HepG2 (cell line): ENCODE measurements around the gene RAB43. TPM values are rescaled to one million over a fixed set of nuclear protein-coding genes. Genes with fewer than 3 reads are reported as not detected.
A peak's percentile ranks its signal among the peaks of the same experiment; 100 is the strongest.

Experiments used
- FOXP1 ChIP-seq, 2 experiments: fragments of 450-650 bp in 1 of 2; IDR thresholded peaks; 2 replicates each; pipeline ENCODE4 v1.6.1; 2017 to 2018; ENCODE audit warnings: antibody characterized with exemption in 1 of 2
- GABPA ChIP-seq, 2 experiments: IDR thresholded peaks; 2 replicates each; pipeline ENCODE4 v1.6.1; 2011 to 2016; ENCODE audit warnings: low read depth in 2 of 2, low read length in 1 of 2, missing biosample characterization in 1 of 2, missing genetic modification characterization in 1 of 2
- GATAD2A ChIP-seq: IDR thresholded peaks from 2 replicates; pipeline ENCODE4 v1.6.1; 2016
- MED8 ChIP-seq: sonication (generic); formaldehyde crosslinking; IDR thresholded peaks from 2 replicates; pipeline ENCODE4 v1.8.1; 2023; ENCODE audit warnings: mild to moderate bottlenecking, missing genetic modification reagents; ENCODE audit not compliant: insufficient replicate concordance
- MTA1 ChIP-seq: sonication (generic); formaldehyde crosslinking; IDR thresholded peaks from 2 replicates; pipeline ENCODE4 v1.4.0; 2020; ENCODE audit warnings: missing genetic modification reagents, mild to moderate bottlenecking, borderline replicate concordance
- NFKB2 ChIP-seq: sonication (generic); formaldehyde crosslinking; IDR thresholded peaks from 2 replicates; pipeline ENCODE4 v1.4.0; 2020; ENCODE audit warnings: missing genetic modification reagents, borderline replicate concordance
- POLR2A ChIP-seq, 2 experiments: IDR thresholded peaks; 2 replicates each; pipeline ENCODE4 v1.6.1; 2011; ENCODE audit warnings: low read depth in 2 of 2, low read length in 2 of 2, mild to moderate bottlenecking in 1 of 2, moderate library complexity in 1 of 2; ENCODE audit not compliant: insufficient read depth in 1 of 2
- ZNF20 ChIP-seq: sonication (generic); formaldehyde crosslinking; IDR thresholded peaks from 2 replicates; pipeline ENCODE4 v1.4.0; 2020; ENCODE audit warnings: mild to moderate bottlenecking, moderate library complexity, missing genetic modification reagents
- ZNF205 ChIP-seq: IDR thresholded peaks from 2 replicates; pipeline ENCODE4 v1.6.1; 2018; ENCODE audit warnings: missing biosample characterization, missing genetic modification reagents
- ZNF264 ChIP-seq: sonication (generic); formaldehyde crosslinking; IDR thresholded peaks from 2 replicates; pipeline ENCODE4 v1.4.0; 2020; ENCODE audit warnings: missing genetic modification reagents
- polyA plus RNA-seq, 8 experiments: library from polyadenylated mRNA; depleted of rRNA in 3 of 8; stranded (reverse) in 7 of 8; unstranded in 1 of 8; fragments of >200 nt; fragmentation: Illumina TruSeq in 4 of 8; extraction: Trizol in 4 of 8; gene quantifications; 2 replicates each; pipeline versions ENCODE4 v1.2.1 to v1.2.3, GENCODE V29; 2011 to 2016; ENCODE audit warnings: low read depth in 4 of 8, missing spikeins in 1 of 8, mixed read lengths in 1 of 8; ENCODE audit not compliant: insufficient read depth in 1 of 8
- total RNA-seq, 5 experiments: library from RNA; depleted of rRNA; stranded (reverse); fragments of >200 nt; fragmentation: Illumina TruSeq; extraction: Trizol; gene quantifications; 2 replicates each; pipeline ENCODE4 v1.2.3, GENCODE V29; 2016; ENCODE audit warnings: low read depth in 1 of 5
- TF ChIP-seq, protein P1 (sequence below): IDR thresholded peaks from 2 replicates; pipeline ENCODE4 v1.6.1; 2016; ENCODE audit warnings: low read depth, control low read depth
- TF ChIP-seq, protein P2 (sequence below): sonication (generic); formaldehyde crosslinking; IDR thresholded peaks from 2 replicates; pipeline ENCODE4 v1.4.0; 2020; ENCODE audit warnings: missing genetic modification reagents
- TF ChIP-seq, protein P3 (sequence below): sonication (generic); formaldehyde crosslinking; IDR thresholded peaks from 2 replicates; pipeline ENCODE4 v1.5.1; 2020; ENCODE audit warnings: mild to moderate bottlenecking, missing genetic modification reagents, moderate library complexity
- TF ChIP-seq, protein P4 (sequence below): sonication (generic); formaldehyde crosslinking; IDR thresholded peaks from 2 replicates; pipeline ENCODE4 v1.8.0; 2022; ENCODE audit warnings: low read depth, missing genetic modification reagents
- TF ChIP-seq, protein P5 (sequence below): sonication (generic); formaldehyde crosslinking; conservative IDR thresholded peaks from 2 replicates; pipeline ENCODE4 v1.8.0; 2022; ENCODE audit warnings: mild to moderate bottlenecking, moderate library complexity, missing genetic modification reagents
- TF ChIP-seq, protein P6 (sequence below): IDR thresholded peaks from 2 replicates; pipeline ENCODE4 v1.6.1; 2016; ENCODE audit warnings: missing genetic modification reagents, missing compliant biosample characterization

The RAB43 gene
- total and polyA plus RNA-seq, 2 of the 13 experiments (the other 11 are each of a cell fraction or from before 2014, with no cell fraction given): 11.8 to 18.4 TPM

DNA sequence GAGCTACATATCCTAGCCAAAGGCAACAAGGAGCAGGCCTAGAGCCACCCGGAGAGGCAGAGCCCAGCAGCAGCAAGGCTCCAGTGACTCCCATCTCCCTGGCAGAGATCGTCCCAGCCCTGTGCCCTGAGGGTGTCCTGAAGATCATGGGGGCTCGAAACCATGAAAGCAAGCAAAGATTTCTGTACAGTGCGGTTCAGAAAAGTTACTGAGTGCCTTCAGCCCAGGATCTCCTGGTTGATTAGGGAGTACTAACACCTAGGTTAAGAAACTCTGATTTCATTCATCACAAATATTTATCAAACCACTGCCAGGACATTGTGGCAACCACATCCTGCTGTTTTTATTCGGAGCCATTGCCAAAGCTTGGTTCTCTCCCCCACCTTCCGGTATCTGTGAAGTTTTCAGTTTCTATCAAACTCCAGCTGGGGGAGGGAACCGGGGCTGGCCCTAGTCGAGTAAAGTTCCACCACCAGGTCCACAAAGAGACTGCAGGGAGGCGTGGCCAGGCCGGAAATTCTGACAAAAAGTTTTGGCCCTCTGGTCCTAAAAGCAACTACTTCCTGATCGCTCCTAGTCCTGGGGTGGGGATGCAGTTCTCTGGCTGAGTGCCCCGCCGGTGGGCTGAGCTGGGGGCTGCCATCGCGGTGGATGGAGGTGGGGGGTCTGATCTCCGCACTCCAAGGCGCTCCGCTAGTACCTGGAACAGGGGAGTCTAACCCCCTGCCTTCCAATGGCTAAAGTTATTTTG lies 1.2 kb downstream of the RAB43 start (continued):
- TF ChIP-seq GATAD2A (CRISPR knock-in tag) (peak; percentile 32; the same call in 1 of the 2 replicates), ZNF205 (CRISPR knock-in tag) (peak; percentile 42; the same call in 1 of the 2 replicates), FOXP1 (IDR thresholded peaks at IDR 0.05) (no peak), FOXP1 (CRISPR knock-in tag; IDR thresholded peaks at IDR 0.05) (no peak), POLR2A (IDR thresholded peaks at IDR 0.05; ENCODE audit: insufficient read depth in 1 of 2, low read depth in 2 of 2, low read length in 2 of 2) (peak; percentile 49 to 63; a peak in 3 of 4 replicates), MED8 (CRISPR knock-in tag) (peak; percentile 61), GABPA (IDR thresholded peaks at IDR 0.05; ENCODE audit: low read depth, low read length) (no peak), GABPA (CRISPR knock-in tag; IDR thresholded peaks at IDR 0.05; ENCODE audit: low read depth) (peak; percentile 60), MTA1 (0 out of 2 replicates have a peak, but pooled peaks have one; percentile 13), NFKB2 (CRISPR knock-in tag) (0 out of 2 replicates have a peak, but pooled peaks have one; percentile 12), ZNF20 (0 out of 2 replicates have a peak, but pooled peaks have one; percentile 43), ZNF264 (CRISPR knock-in tag) (peak; percentile 46; the same call in 1 of the 2 replicates)
- TF ChIP-seq, protein P1, sequence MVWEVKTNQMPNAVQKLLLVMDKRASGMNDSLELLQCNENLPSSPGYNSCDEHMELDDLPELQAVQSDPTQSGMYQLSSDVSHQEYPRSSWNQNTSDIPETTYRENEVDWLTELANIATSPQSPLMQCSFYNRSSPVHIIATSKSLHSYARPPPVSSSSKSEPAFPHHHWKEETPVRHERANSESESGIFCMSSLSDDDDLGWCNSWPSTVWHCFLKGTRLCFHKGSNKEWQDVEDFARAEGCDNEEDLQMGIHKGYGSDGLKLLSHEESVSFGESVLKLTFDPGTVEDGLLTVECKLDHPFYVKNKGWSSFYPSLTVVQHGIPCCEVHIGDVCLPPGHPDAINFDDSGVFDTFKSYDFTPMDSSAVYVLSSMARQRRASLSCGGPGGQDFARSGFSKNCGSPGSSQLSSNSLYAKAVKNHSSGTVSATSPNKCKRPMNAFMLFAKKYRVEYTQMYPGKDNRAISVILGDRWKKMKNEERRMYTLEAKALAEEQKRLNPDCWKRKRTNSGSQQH (CRISPR knock-in tag): 0 out of 2 replicates have a peak, but pooled peaks have one; percentile 30
- TF ChIP-seq, protein P2, sequence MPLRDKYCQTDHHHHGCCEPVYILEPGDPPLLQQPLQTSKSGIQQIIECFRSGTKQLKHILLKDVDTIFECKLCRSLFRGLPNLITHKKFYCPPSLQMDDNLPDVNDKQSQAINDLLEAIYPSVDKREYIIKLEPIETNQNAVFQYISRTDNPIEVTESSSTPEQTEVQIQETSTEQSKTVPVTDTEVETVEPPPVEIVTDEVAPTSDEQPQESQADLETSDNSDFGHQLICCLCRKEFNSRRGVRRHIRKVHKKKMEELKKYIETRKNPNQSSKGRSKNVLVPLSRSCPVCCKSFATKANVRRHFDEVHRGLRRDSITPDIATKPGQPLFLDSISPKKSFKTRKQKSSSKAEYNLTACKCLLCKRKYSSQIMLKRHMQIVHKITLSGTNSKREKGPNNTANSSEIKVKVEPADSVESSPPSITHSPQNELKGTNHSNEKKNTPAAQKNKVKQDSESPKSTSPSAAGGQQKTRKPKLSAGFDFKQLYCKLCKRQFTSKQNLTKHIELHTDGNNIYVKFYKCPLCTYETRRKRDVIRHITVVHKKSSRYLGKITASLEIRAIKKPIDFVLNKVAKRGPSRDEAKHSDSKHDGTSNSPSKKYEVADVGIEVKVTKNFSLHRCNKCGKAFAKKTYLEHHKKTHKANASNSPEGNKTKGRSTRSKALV (CRISPR knock-in tag): no peak
- TF ChIP-seq, protein P3, sequence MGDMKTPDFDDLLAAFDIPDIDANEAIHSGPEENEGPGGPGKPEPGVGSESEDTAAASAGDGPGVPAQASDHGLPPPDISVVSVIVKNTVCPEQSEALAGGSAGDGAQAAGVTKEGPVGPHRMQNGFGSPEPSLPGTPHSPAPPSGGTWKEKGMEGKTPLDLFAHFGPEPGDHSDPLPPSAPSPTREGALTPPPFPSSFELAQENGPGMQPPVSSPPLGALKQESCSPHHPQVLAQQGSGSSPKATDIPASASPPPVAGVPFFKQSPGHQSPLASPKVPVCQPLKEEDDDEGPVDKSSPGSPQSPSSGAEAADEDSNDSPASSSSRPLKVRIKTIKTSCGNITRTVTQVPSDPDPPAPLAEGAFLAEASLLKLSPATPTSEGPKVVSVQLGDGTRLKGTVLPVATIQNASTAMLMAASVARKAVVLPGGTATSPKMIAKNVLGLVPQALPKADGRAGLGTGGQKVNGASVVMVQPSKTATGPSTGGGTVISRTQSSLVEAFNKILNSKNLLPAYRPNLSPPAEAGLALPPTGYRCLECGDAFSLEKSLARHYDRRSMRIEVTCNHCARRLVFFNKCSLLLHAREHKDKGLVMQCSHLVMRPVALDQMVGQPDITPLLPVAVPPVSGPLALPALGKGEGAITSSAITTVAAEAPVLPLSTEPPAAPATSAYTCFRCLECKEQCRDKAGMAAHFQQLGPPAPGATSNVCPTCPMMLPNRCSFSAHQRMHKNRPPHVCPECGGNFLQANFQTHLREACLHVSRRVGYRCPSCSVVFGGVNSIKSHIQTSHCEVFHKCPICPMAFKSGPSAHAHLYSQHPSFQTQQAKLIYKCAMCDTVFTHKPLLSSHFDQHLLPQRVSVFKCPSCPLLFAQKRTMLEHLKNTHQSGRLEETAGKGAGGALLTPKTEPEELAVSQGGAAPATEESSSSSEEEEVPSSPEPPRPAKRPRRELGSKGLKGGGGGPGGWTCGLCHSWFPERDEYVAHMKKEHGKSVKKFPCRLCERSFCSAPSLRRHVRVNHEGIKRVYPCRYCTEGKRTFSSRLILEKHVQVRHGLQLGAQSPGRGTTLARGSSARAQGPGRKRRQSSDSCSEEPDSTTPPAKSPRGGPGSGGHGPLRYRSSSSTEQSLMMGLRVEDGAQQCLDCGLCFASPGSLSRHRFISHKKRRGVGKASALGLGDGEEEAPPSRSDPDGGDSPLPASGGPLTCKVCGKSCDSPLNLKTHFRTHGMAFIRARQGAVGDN: peak; percentile 61
- TF ChIP-seq, protein P4, sequence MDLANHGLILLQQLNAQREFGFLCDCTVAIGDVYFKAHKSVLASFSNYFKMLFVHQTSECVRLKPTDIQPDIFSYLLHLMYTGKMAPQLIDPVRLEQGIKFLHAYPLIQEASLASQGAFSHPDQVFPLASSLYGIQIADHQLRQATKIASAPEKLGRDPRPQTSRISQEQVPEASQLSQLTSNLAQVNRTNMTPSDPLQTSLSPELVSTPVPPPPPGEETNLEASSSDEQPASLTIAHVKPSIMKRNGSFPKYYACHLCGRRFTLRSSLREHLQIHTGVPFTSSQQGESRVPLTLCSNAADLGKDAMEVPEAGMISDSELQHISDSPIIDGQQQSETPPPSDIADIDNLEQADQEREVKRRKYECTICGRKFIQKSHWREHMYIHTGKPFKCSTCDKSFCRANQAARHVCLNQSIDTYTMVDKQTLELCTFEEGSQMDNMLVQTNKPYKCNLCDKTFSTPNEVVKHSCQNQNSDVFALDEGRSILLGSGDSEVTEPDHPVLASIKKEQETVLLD (CRISPR knock-in tag): peak; percentile 44; the same call in 1 of the 2 replicates
- TF ChIP-seq, protein P5, sequence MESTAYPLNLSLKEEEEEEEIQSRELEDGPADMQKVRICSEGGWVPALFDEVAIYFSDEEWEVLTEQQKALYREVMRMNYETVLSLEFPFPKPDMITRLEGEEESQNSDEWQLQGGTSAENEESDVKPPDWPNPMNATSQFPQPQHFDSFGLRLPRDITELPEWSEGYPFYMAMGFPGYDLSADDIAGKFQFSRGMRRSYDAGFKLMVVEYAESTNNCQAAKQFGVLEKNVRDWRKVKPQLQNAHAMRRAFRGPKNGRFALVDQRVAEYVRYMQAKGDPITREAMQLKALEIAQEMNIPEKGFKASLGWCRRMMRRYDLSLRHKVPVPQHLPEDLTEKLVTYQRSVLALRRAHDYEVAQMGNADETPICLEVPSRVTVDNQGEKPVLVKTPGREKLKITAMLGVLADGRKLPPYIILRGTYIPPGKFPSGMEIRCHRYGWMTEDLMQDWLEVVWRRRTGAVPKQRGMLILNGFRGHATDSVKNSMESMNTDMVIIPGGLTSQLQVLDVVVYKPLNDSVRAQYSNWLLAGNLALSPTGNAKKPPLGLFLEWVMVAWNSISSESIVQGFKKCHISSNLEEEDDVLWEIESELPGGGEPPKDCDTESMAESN (CRISPR knock-in tag): peak; percentile 25; the same call in 1 of the 2 replicates
- TF ChIP-seq, protein P6, sequence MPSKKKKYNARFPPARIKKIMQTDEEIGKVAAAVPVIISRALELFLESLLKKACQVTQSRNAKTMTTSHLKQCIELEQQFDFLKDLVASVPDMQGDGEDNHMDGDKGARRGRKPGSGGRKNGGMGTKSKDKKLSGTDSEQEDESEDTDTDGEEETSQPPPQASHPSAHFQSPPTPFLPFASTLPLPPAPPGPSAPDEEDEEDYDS: peak; percentile 89
